GM21526 (cell line): ENCODE data around the gene RIT2.

Experiments
- ATAC-seq: cut with Tn5 transposase; IDR thresholded peaks from one replicate; pipeline ENCODE4 v1.9.1; 2021; ENCODE audit warnings: moderate library complexity; ENCODE audit not compliant: unreplicated experiment, low FRiP score

RIT2 gene

GRCh38 chr18:42712065-42712464 lies 403.4 kb downstream of the RIT2 start:
- no peak for ATAC-seq

GRCh38 chr18:42707080-42707479 lies 408.4 kb downstream of the RIT2 start:
- no peak for ATAC-seq

- ATAC-seq: no peak
Measured at GRCh38 chr18:42706618-42707017, 408.9 kb downstream of the RIT2 start.

- no peak for ATAC-seq
Measured at GRCh38 chr18:42706029-42706608, 409.4 kb downstream of the RIT2 start.
